Kasumi-1 (cell line): ENCODE results near the gene MUC4.
"Not testable (repeated sequence)": the region's sequence is repeated elsewhere in the genome, so short reads cannot be mapped to it uniquely, and the experiment has no call there.

Source experiments
- DNase-seq, 2 experiments: peaks; one replicate each; lab custom pipeline; 2025; lab: John Stamatoyannopoulos, UW

MUC4 gene

GRCh38 chr3:195761123-195761566 lies 50.6 kb downstream of the MUC4 start:
- DNase-seq = no peak

- no peak for DNase-seq
These were observed 51.2 kb downstream of the MUC4 start for GRCh38 chr3:195760345-195761122.

- DNase-seq = no peak
These were observed 52.9 kb downstream of the MUC4 start for GRCh38 chr3:195758721-195759353.

- DNase-seq = no peak
These were observed 53.9 kb downstream of the MUC4 start for GRCh38 chr3:195757827-195758226.

- no peak for DNase-seq
These were observed 54.3 kb downstream of the MUC4 start for GRCh38 chr3:195757438-195757770.

GRCh38 chr3:195755791-195756676 lies 55.7 kb downstream of the MUC4 start:
- DNase-seq = no peak

GRCh38 chr3:195755391-195755790 lies 56.3 kb downstream of the MUC4 start:
- no peak for DNase-seq

- DNase-seq = no peak
These were observed 56.8 kb downstream of the MUC4 start for GRCh38 chr3:195754906-195755305.

- DNase-seq = no peak
These were observed 57.6 kb downstream of the MUC4 start for GRCh38 chr3:195754141-195754540.

GRCh38 chr3:195753581-195753980 lies 58.1 kb downstream of the MUC4 start:
- no peak for DNase-seq

GRCh38 chr3:195752546-195753331 lies 59.0 kb downstream of the MUC4 start:
- no peak for DNase-seq

- DNase-seq = no peak
These were observed 59.7 kb downstream of the MUC4 start for GRCh38 chr3:195752066-195752465.

- DNase-seq = no peak
These were observed 60.2 kb downstream of the MUC4 start for GRCh38 chr3:195751560-195751959.

GRCh38 chr3:195750797-195751520 lies 60.8 kb downstream of the MUC4 start:
- no peak for DNase-seq

- DNase-seq = not testable (repeated sequence)
These were observed 62.6 kb downstream of the MUC4 start for GRCh38 chr3:195749101-195749500.

- no peak for DNase-seq
These were observed 63.1 kb downstream of the MUC4 start for GRCh38 chr3:195748661-195749060.

GRCh38 chr3:195746751-195747150 lies 65.0 kb downstream of the MUC4 start:
- DNase-seq = no peak

GRCh38 chr3:195746346-195746745 lies 65.4 kb downstream of the MUC4 start:
- DNase-seq = no peak

- no peak for DNase-seq
These were observed 67.3 kb downstream of the MUC4 start for GRCh38 chr3:195744437-195744836.

- no peak for DNase-seq
These were observed 72.1 kb downstream of the MUC4 start for GRCh38 chr3:195739561-195740111.
